Hypothalamus (tissue), 51 donors: ENCODE measurements around the gene AMPH.
A peak's percentile ranks its signal among the peaks of the same experiment; 100 is the strongest.
"Not testable (repeated sequence)": the region's sequence is repeated elsewhere in the genome, so short reads cannot be mapped to it uniquely, and the experiment has no call there.

Experiments used
- DNase-seq, 51 donors: peaks; one replicate each; lab custom pipeline; 2025; lab: John Stamatoyannopoulos, UW

Gene AMPH

GRCh38 chr7:38411404-38411803 is 219.8 kb downstream of the AMPH start:
- DNase-seq, result no peak

DNA sequence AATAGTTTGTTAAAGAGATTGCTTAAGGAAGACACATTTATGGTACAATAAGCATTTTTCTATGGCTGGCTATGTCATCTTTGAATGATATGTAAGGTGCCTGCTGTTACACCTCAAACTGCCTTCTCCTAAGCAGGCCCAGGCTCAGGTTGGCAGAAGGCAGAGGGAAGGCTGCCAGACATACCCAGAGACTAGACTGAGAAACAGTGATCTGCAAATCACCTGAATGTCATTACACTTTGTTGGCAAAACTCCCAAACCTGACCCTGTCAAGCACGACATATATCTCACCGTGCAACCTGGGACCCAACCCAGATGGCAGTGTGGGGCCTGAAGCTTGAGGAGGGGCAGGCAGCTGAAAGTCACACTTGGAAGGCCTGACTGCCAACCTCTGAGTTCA is 221.1 kb downstream of the AMPH start:
- no peak for DNase-seq

DNA sequence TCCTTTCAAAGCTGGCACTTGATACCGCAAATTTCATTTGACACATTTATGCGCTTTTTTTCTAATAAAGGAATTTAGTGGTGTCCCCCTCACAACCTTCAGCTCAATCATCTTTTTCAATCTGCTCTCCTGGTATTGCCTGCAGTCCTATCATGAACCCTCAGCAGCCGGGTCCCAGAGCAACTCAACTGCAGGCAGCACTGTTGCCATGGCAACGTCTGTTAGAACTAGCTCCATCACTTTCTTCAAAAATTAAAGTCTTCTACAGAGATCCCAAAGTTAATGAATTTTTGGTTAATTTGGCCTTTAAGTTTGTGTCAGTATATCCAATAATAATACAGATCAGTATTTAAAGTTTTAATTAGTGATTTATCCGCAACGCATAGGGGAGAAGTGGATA is 221.6 kb downstream of the AMPH start:
- peak in 2 of 51 donors; percentile 3 to 10 for DNase-seq

GRCh38 chr7:38398725-38399321 is 232.3 kb downstream of the AMPH start:
- peak in 19 of 51 donors; percentile 2 to 49 (median 16) for DNase-seq

GRCh38 chr7:38396852-38397251 is 234.3 kb downstream of the AMPH start:
- DNase-seq, result no peak

DNA sequence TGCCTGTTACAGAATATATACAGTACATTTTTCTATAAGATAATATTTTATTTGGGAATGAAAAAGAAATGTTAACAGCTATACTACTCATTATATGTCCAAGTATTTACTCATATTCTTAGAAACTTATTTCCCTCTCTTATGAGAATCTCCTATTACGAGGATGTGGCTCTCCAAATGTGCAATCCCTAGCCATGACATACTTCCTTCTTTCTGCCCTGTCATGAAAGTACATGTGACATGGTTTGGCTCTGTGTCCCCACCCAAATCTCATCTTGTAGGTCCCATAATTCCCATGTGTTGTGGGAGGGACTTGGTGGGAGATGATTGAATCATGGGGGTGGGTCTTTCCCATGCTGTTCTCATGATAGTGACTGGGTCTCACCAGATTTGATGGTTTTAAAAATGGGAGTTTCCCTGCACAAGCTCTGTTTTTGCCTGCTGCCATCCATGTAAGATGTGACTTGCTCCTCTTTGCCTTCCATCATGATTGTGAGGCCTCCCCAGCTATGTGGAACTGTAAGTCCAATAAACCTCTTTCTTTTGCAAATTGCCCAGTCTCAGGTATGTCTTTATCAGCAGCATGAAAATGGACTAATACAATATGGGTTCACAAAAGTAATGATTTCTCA is 235.1 kb downstream of the AMPH start:
- not testable (repeated sequence) for DNase-seq

- DNase-seq, result no peak
These were observed 236.5 kb downstream of the AMPH start for GRCh38 chr7:38394660-38395059.

- no peak for DNase-seq
These were observed 237.3 kb downstream of the AMPH start for GRCh38 chr7:38393874-38394273.

DNA sequence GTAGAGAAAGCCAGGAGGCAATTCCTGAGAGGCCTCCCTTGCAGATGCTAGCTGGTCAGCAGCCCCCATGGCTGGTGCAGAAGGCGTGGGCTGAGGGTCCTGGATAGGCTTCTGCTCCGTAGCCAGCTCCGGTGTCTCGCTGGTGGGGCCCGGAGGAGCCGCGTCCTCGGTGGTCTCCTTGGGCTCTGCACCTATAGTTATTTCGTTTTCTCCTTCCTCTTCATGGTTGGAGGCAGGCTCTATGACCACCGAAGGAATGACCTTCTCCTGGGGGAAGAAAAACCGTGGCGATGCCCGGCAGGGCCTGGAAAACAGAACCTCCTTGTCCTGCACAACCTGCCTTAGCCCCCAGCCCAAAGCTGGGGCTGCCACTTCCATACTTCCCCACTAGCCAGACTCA is 239.4 kb downstream of the AMPH start:
- DNase-seq, result no peak

DNA sequence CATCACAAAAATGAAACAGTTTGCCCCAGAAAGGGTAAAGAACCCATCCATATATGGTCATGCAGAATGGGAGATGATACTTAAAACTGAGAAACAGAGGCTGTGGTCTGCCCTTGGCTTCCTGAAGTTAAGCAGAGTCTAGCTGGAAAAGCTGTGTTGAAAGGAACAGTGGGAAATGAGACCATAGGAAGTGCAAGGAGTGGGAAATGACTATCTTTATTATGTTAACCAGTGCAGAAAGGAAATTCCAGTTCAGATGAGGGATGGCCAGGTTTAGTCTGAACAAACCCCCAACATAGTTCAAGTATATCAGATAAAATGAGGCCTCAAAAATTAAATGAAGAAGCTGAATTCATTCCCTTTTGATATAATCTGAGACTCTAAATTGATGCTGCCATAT is 245.5 kb downstream of the AMPH start:
- no peak for DNase-seq

- DNase-seq, result no peak
These were observed 247.9 kb downstream of the AMPH start for GRCh38 chr7:38383281-38383680.

DNA sequence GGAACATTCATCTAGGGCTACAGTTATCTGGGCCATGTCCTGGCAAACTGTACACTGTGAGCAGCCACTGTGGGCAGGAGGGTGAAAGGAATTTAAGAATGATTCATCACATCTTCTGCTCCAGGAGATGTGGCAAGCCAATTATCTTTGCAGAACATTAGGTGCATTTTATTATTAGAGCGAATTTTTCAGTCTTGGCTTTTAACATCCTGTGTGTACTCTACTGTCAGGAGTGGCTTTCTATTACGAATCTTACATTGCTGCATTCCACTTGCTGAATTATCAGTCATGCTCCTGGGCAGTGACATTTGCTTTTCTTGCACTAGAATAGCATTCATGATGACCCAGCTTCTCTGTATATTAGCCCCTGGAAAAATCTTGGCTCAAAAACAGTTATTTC is 248.5 kb downstream of the AMPH start:
- peak in 1 of 51 donors; percentile 51 for DNase-seq

DNA sequence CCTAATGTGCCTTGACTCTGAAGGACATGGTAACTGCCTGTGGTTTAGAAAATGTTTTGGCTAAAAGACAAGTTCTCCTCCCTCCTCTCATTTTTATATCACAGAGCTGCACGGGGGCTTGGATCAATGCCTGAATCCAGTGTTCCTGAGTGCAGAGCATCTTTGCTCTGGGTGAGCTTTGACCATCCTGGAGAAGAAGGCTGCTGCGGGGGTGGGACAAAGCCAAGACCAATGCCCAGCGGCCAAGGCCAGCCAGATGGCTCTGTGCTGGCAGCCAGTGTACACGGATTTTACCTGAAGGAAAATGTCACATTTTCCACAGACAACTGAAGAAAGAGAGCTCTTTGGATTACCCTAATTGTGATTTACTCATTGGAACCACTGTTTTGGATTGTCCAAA is 255.7 kb downstream of the AMPH start:
- no peak for DNase-seq

GRCh38 chr7:38374507-38374906 is 256.7 kb downstream of the AMPH start:
- DNase-seq, result peak in 12 of 51 donors; percentile 6 to 45 (median 24)

- DNase-seq, result no peak
These were observed 258.0 kb downstream of the AMPH start for GRCh38 chr7:38373155-38373554.

DNA sequence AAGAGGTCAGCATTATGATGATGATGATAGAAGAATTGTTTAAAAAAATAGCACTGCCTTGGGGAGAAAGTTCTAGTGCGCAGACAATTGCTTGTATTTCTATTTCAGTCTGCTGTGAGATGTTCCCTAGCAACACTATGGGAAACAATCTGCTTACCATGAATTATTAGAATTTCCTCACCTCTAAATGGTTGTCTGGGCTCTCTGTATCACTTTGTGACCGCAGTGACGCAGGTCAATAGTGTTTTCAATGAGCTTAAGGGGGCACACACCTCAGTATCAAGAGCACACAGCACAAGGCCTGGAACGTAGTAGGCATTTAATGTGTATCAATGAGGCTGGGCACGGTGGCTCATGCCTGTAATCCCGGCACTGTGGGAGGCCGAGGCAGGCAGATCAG is 258.9 kb downstream of the AMPH start:
- DNase-seq, result no peak

GRCh38 chr7:38369816-38370493 is 261.2 kb downstream of the AMPH start:
- peak in 47 of 51 donors; percentile 8 to 91 (median 68) for DNase-seq

- peak in 20 of 51 donors; percentile 10 to 70 (median 30) for DNase-seq
These were observed 263.0 kb downstream of the AMPH start for GRCh38 chr7:38368191-38368605.

DNA sequence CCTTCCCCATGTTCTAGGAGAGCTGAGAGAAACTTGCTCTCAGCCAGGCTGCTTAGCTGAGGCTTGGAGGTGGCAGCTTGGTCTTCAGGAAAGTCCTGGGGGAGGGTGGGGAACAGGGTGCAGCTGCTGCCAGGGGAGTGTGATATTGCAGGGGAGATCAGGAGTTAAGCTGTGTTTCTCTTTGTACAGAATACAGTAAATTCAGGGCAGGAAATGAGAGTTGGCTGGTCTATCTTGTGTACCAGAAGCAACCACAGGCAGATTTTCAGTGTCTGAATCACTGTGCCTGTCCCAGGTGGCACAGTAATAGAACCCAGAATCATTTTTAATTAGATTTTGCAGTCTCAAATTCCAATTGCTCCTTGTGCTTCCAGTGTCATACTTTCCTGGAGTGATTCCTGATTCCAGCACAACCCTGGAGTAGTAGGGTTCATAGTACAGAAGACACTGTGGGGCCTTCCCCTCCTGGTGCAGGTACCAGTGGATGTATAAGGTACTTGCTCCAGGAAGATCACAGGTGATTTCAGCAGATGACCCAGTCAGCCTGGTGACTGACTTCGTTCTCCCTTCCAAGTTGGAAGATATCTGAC is 263.8 kb downstream of the AMPH start:
- DNase-seq, result no peak

DNA sequence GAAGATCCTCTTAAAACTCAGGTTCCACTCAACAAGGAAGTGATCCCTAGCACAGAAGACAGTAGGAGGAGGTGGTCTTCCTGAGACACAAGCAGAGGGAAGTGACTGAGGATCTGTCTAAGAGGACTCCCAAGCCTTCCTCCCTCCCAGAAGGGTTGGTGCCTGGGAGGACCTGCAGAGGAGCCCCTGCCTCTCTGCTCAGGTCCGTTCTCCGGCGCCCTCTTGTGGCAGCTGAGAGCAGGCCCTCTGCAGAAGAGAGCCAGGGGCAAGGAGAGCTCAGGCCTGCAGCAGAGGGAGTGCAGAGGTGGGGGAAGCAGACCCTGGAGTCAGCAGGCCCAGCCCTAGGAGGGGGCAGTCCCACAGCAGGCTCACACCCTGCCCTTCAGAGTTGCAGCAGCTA is 267.8 kb downstream of the AMPH start:
- DNase-seq, result peak in 2 of 51 donors; percentile 8 to 15

GRCh38 chr7:38362611-38363237 is 268.4 kb downstream of the AMPH start:
- DNase-seq, result not testable (repeated sequence)
